Amygdala (tissue), 56 donors: ENCODE data around the gene NPEPL1.

ENCODE experiments used
- DNase-seq, 56 donors: peaks; one replicate each; lab custom pipeline; 2025; lab: John Stamatoyannopoulos, UW

NPEPL1 gene

DNA sequence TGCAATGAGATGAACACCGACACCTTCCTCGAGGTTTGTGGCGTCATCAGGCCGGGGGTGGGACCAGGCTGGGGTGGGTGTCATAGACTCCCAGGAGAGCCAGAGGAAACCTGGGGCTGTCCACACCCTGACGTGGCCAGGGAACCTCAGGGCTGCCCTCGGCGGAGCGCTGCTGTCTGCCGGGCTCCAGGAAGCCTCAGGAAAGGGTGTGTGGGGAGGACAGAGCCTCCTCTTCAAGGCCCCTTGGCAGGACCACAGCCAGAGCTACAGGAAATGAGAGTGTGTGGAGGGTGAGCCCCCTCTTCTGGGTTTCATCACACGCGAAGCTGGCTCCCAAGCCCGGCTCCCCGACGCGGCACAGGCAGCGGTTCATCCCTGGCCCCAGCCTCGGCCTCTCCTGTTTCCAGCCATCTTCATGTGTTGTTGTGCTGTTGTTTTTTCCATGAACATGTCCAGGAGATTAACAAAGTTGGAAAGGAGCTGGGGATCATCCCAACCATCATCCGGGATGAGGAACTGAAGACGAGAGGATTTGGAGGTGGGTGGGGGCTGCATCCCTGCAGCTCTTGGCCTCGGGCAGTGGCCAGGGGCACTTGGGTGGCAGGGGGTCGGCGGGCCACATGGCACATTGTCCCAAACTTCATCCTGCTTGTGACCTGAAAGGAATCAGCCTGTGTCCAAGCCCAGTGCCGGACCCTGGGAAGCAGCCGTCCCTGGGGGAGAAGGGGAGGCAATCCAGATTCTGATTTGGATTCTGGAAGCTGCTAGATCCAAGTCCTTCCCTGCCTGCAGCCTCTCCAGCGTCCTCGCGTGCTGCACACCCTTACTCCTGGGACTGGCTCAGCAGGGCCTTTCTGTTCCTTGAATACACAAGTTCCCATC, 6.4 kb downstream of the NPEPL1 start:
- DNase-seq = no peak

GRCh38 chr20:58699623-58700107, 7.1 kb downstream of the NPEPL1 start:
- DNase-seq = no peak

- no peak for DNase-seq
Observed at GRCh38 chr20:58700121-58700821, 7.7 kb downstream of the NPEPL1 start.

GRCh38 chr20:58700823-58701222, 8.2 kb downstream of the NPEPL1 start:
- DNase-seq = no peak

GRCh38 chr20:58701431-58702160, 9.0 kb downstream of the NPEPL1 start:
- DNase-seq = no peak

DNA sequence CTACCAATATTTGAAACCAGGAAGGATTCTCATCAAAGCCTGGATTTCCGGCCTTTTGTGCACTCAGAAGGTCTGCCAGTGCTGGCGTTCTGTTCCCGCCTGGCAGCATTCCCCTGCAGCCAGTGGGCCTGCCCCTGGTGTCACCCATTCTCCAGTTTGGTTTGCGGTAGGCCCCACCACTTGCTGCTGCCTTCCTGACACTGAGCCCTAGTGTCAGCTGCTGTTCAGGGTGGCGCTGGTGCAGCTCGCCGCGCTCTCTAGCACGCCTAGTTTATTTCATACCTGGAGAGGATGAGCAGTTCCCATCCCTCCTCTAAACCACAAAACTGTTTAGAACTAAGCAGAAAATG, 9.5 kb downstream of the NPEPL1 start:
- no peak for DNase-seq

DNA sequence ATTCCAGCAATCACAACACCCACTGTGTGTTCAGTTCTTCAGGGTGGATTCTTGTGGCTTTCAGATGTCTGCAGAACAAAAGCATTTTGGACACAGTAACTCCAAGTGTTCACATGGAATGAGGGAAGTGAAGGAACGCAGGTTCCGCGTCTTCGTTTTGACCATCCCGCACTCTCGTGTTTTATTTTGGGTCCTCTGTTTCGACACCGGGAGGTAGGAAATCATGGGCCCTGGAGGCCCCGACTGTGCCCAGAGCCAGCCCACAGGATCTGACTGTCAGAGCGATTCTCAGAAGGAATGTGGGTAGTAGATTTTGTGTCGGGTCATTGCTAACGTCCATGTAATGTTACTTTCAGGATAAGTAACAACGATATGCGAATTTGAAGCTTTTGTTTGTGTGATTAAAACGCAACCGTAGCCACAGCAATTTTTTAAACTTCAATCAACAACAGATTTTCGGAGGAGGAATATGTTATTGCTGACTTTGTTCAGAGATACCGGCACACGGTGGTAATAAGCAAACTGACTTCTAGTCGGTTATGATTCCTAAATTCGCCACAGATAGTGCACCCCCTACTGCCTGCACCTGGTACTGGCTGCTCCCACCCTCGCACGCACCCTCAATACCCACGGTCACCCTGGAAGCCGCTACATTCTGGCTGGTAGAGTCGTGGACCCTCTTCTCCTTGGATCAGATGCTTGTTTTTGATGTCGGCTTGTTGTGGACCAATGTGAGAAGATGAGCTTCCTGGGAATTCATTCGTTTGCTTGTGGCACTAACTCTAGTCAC, 10.5 kb downstream of the NPEPL1 start:
- no peak for DNase-seq

DNA sequence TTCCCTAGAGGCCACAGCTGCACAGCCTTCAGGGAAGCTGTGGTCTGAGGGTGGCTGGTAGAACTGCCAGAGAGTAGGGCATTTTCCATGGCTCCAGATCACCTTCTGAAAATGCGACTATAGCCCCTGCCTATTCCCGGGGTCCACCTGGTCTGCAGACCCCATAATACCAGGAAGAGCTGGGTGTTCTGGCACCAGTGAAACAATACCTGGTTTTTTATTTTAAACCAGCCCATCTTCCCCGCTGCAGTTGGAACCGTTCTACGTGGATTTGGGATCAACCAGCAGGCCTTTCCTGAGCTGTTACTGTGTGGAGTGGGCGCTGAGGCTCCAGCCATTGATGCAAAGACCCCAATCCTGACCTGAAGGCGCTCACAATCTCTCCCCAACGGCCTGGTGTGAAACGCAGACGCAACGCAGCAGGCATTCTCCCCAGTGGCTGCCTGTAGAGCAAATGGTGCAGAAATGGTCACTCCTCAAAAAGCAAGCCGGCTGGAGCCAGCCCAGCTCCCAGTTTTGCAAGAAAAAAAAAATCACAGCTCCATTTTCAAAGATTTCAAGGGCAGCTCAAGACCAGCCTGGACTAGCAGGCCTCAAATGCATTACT, 11.3 kb downstream of the NPEPL1 start:
- no peak for DNase-seq

DNA sequence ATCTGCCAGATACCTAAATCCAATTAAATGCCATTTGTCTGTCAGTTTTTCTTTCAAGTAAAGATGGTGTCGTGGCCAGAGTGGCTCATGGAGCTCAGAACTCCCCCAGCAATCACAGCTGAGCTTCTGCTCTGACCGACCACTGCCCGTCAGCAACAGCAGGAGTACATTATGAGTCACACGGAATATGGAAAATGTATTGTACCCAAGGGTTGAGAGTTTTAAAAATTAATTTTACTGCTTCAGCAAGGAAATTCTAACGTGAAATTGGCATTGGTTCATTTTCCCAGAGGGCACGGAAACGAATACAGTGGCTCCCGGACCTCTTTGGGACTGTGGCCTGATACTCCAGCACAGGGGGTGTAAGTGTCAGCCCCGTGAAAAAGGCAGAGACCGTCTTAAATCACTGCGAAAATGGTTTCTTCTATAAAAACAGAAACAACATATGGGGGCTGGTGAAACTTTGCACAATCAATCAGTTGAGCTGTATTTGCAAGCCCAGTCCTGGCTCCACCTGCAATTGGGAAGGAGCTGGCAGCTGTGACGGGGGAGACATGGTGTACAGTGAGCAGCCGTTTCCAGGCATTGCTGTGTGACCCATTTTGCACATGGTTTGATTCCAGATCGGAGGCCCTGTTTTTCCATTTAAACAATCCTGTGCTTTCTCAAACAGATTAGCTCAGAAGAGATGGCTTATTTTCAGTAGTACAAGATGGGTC, 12.8 kb downstream of the NPEPL1 start:
- peak in 14 of 56 donors; percentile 21 to 54 (median 38) for DNase-seq

- DNase-seq = no peak
Observed at GRCh38 chr20:58706150-58706892, 13.7 kb downstream of the NPEPL1 start.

GRCh38 chr20:58706975-58707681, 14.5 kb downstream of the NPEPL1 start:
- DNase-seq = no peak

- DNase-seq = no peak
Observed at GRCh38 chr20:58707770-58708169, 15.2 kb downstream of the NPEPL1 start.

GRCh38 chr20:58708246-58708931, 15.8 kb downstream of the NPEPL1 start:
- DNase-seq = no peak

DNA sequence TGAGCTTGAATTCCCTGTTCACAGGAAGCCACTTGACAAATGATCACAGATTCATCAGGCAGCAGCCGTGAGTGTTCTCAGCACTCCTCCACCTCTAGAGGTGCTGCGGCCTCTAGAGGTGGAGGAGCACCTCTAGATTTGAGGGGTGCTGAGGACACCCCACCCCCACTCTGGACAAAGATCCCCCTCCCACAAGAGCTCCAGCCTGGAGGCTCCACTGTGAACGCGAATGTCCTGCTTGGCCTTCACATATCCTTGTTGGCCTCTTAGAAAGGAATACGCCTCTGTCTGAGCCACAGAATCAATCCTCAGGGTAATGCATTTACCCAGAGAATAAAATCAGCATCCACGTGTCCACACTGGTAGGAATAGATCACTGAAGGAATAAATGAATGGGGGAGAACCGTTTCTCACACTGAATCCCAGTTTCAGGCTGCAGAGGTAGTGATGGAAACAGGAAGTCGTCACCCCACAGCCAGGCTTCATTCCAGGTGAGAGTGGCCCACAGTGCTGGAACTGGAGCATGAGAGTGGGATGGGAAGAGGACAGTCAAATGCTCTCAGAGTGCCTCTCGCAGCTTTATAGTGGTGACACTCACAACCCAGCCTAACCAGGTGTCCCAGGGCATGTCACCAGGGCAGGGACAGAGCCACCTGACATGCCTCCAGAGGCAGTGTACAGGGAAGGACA, 16.6 kb downstream of the NPEPL1 start:
- no peak for DNase-seq

DNA sequence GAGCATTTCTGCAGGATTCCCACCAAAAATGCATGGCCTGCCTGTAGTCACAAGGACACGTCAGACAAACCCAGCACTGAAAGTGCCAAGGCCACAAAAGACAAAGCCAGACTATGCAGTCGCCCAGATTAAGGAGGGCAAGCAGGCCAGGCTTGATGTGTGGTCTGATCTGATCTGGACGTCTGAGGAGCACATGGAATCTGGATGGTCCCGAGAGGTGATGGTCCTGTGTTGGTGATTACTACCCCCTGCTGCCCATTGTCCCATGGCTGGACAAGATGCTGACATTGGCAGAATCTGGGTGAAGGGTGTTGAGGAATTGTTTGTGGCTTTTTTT, 17.1 kb downstream of the NPEPL1 start:
- no peak for DNase-seq

DNA sequence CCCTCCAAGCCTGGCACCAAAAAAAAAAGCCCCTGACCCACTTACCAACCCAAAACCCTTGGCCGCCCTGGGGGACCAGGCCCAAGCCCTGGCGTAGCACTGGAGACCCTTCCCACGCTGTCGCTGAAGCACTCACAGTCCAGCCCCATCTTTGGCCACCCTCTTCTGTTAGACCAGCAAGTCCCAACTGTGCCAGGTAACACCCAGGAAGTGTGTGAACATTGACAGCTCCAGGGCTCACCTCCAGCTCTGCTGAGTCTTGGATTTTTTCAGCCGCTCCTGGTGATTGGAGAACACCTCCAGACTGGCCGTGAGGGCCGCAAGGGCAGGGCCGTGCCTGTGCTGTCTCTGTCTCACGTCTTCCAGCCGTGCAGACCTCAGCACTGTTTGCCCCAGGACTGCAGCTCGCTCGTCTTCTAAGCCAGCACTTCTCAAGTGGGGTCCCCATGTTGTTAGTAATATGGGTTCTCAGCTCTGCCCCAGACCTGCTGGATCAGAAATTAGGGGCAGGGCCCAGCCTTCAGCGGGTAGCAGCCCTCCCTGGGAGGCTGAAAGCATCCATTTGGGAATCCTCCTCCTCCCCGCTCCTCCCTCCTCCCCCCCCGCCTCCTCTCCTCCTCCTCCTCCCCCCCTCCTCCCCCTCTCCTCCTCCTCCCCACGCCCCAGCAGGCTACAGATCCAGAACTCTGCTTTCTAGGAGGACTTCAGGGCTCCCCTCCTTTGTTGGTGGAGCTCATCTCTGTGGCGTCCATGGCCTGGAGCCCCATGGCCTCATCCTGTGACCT, 18.1 kb downstream of the NPEPL1 start:
- DNase-seq = no peak
